K562 (cell line): ENCODE measurements around the gene SERPING1. TPM values are rescaled to one million over a fixed set of nuclear protein-coding genes. Genes with fewer than 3 reads are reported as not detected.

Source experiments
- ASH1L ChIP-seq: fragments of 450-650 bp; IDR thresholded peaks from 2 replicates; pipeline ENCODE4 v1.6.1; 2018; ENCODE audit warnings: borderline replicate concordance, mild to moderate bottlenecking, low read depth; ENCODE audit not compliant: partially characterized antibody
- BRD4 ChIP-seq: fragments of 200-600 bp; sonication (generic); IDR thresholded peaks from 2 replicates; pipeline ENCODE4 v1.6.1; 2017; ENCODE audit warnings: inconsistent platforms
- ESRRA ChIP-seq: fragments of 450-650 bp; IDR thresholded peaks from 2 replicates; pipeline ENCODE4 v1.6.1; 2014; ENCODE audit warnings: low read depth, mild to moderate bottlenecking, moderate library complexity, borderline replicate concordance
- GTF2E2 ChIP-seq: fragments of 200-800 bp; sonication (Bioruptor generic); IDR thresholded peaks from 2 replicates; pipeline ENCODE4 v1.6.1; 2016; ENCODE audit warnings: missing genetic modification characterization, missing compliant biosample characterization
- HDGF ChIP-seq: fragments of 450-650 bp; IDR thresholded peaks from 2 replicates; pipeline ENCODE4 v1.6.1; 2016
- JUND ChIP-seq, 2 experiments: IDR thresholded peaks; 2 replicates in 1 of 2; 3 replicates in 1 of 2; pipeline ENCODE4 v1.6.1; 2011; ENCODE audit warnings: borderline replicate concordance in 2 of 2, low read depth in 2 of 2, low read length in 2 of 2, improper control_type of control experiment in 1 of 2, missing biosample characterization in 1 of 2, missing genetic modification characterization in 1 of 2, missing genetic modification reagents in 1 of 2
- KDM1A ChIP-seq, 2 experiments: fragments of 450-650 bp; IDR thresholded peaks; 2 replicates each; pipeline ENCODE4 v1.6.1; 2016; ENCODE audit warnings: mild to moderate bottlenecking in 2 of 2
- KHSRP ChIP-seq: fragments of 450-650 bp; IDR thresholded peaks from 2 replicates; pipeline ENCODE4 v1.6.1; 2017
- PHTF2 ChIP-seq: fragments of 250-450 bp; sonication (Bioruptor Pico); IDR thresholded peaks from 2 replicates; pipeline ENCODE4 v1.5.0; 2021; ENCODE audit warnings: mild to moderate bottlenecking
- TEAD4 ChIP-seq, 2 experiments: sonication (generic) in 1 of 2; formaldehyde crosslinking in 1 of 2; IDR thresholded peaks; 2 replicates each; pipeline versions ENCODE4 v1.6.1 to v1.8.0; 2012 to 2022; ENCODE audit warnings: borderline replicate concordance in 1 of 2, inconsistent platforms in 1 of 2, low read length in 1 of 2, mild to moderate bottlenecking in 1 of 2, missing genetic modification reagents in 1 of 2
- ZBTB26 ChIP-seq: fragments of 450-650 bp; formaldehyde crosslinking; IDR thresholded peaks from 2 replicates; pipeline ENCODE4 v1.4.0; 2022; ENCODE audit warnings: missing genetic modification characterization
- ZNF398 ChIP-seq: fragments of 250-450 bp; sonication (Bioruptor Pico); IDR thresholded peaks from 2 replicates; pipeline ENCODE4 v1.8.0; 2021; ENCODE audit warnings: moderate library complexity, mild to moderate bottlenecking, inconsistent platforms
- ZNF584 ChIP-seq: fragments of 200-800 bp; sonication (Bioruptor generic); IDR thresholded peaks from 2 replicates; pipeline ENCODE4 v1.6.1; 2016; ENCODE audit warnings: low read depth, mild to moderate bottlenecking, missing genetic modification characterization, missing compliant biosample characterization
- ZSCAN32 ChIP-seq: fragments of 450-650 bp; formaldehyde crosslinking; IDR thresholded peaks from 2 replicates; pipeline ENCODE4 v1.4.0; 2020; ENCODE audit warnings: mild to moderate bottlenecking, moderate library complexity
- polyA plus RNA-seq, 8 experiments: library from polyadenylated mRNA; depleted of rRNA in 4 of 8; stranded (reverse) in 5 of 8; unstranded in 3 of 8; fragments of >200 nt; fragmentation: Nextera tagmentation in 2 of 8; fragmentation: Illumina TruSeq in 1 of 8; extraction: Ambion mirVana in 2 of 8; extraction: Trizol in 1 of 8; gene quantifications; 2 replicates each; pipeline versions ENCODE4 v1.2.1 to v1.2.3, GENCODE V29; 2011 to 2014; ENCODE audit warnings: inconsistent platforms in 1 of 8, missing spikeins in 1 of 8
- total RNA-seq, 7 experiments: library from RNA; depleted of rRNA in 6 of 7; stranded (reverse); fragments of >200 nt in 6 of 7; fragmentation: Illumina TruSeq in 2 of 7; extraction: Trizol in 2 of 7; gene quantifications; 2 replicates each; pipeline versions ENCODE4 v1.2.1 to v1.2.3, GENCODE V29; 2011 to 2021; ENCODE audit warnings: low replicate concordance in 1 of 7
- TF ChIP-seq, protein P1 (sequence below): fragments of 200-800 bp; sonication (Bioruptor generic); IDR thresholded peaks from 2 replicates; pipeline ENCODE4 v1.6.1; 2016; ENCODE audit warnings: missing genetic modification characterization, missing compliant biosample characterization
- TF ChIP-seq, protein P2 (sequence below): fragments of 450-650 bp; formaldehyde crosslinking; IDR thresholded peaks from 2 replicates; pipeline ENCODE4 v1.4.0; 2020; ENCODE audit warnings: mild to moderate bottlenecking, moderate library complexity

Gene SERPING1
- total and polyA plus RNA-seq, 9 of the 15 experiments (the other 6 are each of a cell fraction or from before 2014, with no cell fraction given): 0.10 to 1.00 (median 0.21) TPM; not detected in 2

DNA sequence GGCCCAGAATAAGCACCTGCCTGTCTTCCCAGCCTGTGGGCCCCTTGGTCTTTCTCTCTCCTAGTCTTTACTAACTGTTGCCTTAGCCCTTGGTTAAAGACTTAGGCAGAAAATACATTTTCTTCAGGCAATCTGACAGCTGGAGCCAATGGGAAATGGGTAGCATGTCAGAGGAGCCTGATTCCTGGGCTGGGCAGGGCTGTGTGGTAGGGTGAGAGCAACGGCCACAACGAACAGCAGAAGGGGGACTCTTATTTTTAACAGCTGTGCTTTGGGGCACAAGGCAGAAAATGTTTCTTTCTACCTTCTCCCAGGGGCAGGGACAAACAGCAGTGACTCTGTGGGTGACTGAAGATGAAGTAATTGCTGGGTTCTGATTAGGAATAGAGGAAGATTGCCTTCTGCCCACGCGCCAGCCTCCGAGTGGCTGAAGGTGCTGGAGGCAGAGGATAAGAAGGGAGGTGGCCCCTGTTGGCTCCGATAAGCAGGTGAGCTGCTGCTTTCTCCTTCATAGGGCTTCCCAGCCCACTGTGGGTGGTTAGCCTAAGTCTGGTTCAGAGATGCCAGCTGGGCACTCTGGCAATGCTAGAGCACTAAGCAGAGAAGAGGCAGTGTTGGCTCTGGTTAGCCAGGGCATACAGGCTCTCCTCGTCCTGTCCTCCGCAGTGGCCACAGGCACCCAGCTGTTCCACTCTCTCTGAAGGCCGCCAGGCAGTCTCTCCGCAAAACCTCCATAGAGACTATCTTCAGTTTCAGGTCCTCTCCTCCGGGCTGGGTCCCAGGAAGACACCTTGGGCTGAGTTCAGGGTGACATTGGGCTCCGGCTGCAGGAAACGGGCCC, 50.7 kb downstream of the SERPING1 start (continued):
- TF ChIP-seq ZBTB26 (CRISPR knock-in tag): no peak
- TF ChIP-seq ZSCAN32 (CRISPR knock-in tag): no peak
- no peak for TF ChIP-seq ZNF398
- TF ChIP-seq ESRRA: no peak
- TF ChIP-seq, protein P1, sequence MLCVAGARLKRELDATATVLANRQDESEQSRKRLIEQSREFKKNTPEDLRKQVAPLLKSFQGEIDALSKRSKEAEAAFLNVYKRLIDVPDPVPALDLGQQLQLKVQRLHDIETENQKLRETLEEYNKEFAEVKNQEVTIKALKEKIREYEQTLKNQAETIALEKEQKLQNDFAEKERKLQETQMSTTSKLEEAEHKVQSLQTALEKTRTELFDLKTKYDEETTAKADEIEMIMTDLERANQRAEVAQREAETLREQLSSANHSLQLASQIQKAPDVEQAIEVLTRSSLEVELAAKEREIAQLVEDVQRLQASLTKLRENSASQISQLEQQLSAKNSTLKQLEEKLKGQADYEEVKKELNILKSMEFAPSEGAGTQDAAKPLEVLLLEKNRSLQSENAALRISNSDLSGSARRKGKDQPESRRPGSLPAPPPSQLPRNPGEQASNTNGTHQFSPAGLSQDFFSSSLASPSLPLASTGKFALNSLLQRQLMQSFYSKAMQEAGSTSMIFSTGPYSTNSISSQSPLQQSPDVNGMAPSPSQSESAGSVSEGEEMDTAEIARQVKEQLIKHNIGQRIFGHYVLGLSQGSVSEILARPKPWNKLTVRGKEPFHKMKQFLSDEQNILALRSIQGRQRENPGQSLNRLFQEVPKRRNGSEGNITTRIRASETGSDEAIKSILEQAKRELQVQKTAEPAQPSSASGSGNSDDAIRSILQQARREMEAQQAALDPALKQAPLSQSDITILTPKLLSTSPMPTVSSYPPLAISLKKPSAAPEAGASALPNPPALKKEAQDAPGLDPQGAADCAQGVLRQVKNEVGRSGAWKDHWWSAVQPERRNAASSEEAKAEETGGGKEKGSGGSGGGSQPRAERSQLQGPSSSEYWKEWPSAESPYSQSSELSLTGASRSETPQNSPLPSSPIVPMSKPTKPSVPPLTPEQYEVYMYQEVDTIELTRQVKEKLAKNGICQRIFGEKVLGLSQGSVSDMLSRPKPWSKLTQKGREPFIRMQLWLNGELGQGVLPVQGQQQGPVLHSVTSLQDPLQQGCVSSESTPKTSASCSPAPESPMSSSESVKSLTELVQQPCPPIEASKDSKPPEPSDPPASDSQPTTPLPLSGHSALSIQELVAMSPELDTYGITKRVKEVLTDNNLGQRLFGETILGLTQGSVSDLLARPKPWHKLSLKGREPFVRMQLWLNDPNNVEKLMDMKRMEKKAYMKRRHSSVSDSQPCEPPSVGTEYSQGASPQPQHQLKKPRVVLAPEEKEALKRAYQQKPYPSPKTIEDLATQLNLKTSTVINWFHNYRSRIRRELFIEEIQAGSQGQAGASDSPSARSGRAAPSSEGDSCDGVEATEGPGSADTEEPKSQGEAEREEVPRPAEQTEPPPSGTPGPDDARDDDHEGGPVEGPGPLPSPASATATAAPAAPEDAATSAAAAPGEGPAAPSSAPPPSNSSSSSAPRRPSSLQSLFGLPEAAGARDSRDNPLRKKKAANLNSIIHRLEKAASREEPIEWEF (CRISPR knock-in tag): peak; percentile 87; the same call in 1 of the 2 replicates
- TF ChIP-seq KHSRP: peak; percentile 79; the same call in 1 of the 2 replicates
- no peak; the same call in 1 of the 2 replicates for TF ChIP-seq GTF2E2
- no peak for TF ChIP-seq BRD4
- TF ChIP-seq PHTF2 (CRISPR knock-in tag): no peak
- TF ChIP-seq, protein P2, sequence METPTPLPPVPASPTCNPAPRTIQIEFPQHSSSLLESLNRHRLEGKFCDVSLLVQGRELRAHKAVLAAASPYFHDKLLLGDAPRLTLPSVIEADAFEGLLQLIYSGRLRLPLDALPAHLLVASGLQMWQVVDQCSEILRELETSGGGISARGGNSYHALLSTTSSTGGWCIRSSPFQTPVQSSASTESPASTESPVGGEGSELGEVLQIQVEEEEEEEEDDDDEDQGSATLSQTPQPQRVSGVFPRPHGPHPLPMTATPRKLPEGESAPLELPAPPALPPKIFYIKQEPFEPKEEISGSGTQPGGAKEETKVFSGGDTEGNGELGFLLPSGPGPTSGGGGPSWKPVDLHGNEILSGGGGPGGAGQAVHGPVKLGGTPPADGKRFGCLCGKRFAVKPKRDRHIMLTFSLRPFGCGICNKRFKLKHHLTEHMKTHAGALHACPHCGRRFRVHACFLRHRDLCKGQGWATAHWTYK (CRISPR knock-in tag): 0 out of 2 replicates have a peak, but pooled peaks have one; percentile 40
- no peak for TF ChIP-seq HDGF
- no peak for TF ChIP-seq ZNF584 (CRISPR knock-in tag)
- no peak for TF ChIP-seq ASH1L
- TF ChIP-seq TEAD4 (IDR thresholded peaks at IDR 0.05; ENCODE audit: low read length): peak; percentile 99
- TF ChIP-seq TEAD4 (CRISPR knock-in tag; IDR thresholded peaks at IDR 0.05; ENCODE audit: borderline replicate concordance): no peak
- peak; percentile 99 for TF ChIP-seq KDM1A (IDR thresholded peaks at IDR 0.05)
- peak; percentile 86 for TF ChIP-seq JUND (IDR thresholded peaks at IDR 0.05; ENCODE audit: borderline replicate concordance, low read depth, low read length)
- peak; percentile 56; the same call in 2 of the 3 replicates for TF ChIP-seq JUND (tag; IDR thresholded peaks at IDR 0.05; ENCODE audit: borderline replicate concordance, low read depth, low read length)
